GM12872 (cell line): ENCODE measurements around the gene CEP41.

Experiments used
- CTCF ChIP-seq: IDR thresholded peaks from 3 replicates; pipeline ENCODE4 v1.5.1; 2011; ENCODE audit warnings: low read depth, mild to moderate bottlenecking, low read length, moderate library complexity; ENCODE audit not compliant: insufficient read depth

CEP41 gene

GRCh38 chr7:130425796-130426195, 15.0 kb downstream of the CEP41 start:
- no peak for TF ChIP-seq CTCF

- no peak for TF ChIP-seq CTCF
These were observed 17.2 kb downstream of the CEP41 start for GRCh38 chr7:130423501-130424037.

GRCh38 chr7:130421684-130422083, 19.1 kb downstream of the CEP41 start:
- no peak for TF ChIP-seq CTCF

GRCh38 chr7:130420943-130421578, 19.8 kb downstream of the CEP41 start:
- no peak for TF ChIP-seq CTCF

GRCh38 chr7:130419658-130420057, 21.2 kb downstream of the CEP41 start:
- no peak for TF ChIP-seq CTCF

- TF ChIP-seq CTCF, result no peak
These were observed 22.5 kb downstream of the CEP41 start for GRCh38 chr7:130418306-130418705.

GRCh38 chr7:130417213-130417612, 23.6 kb downstream of the CEP41 start:
- TF ChIP-seq CTCF, result no peak

GRCh38 chr7:130415006-130415405, 25.8 kb downstream of the CEP41 start:
- TF ChIP-seq CTCF, result no peak
